HepG2 (cell line): ENCODE results near the gene CLRN3. TPM values are rescaled to one million over a fixed set of nuclear protein-coding genes. Genes with fewer than 3 reads are reported as not detected.

ENCODE experiments used
- ATAC-seq: fragments of 200-7000 bp; cut with Tn5 transposase; 3 replicates; pipeline ENCODE4 v1.9.1; 2020; ENCODE audit warnings: mild to moderate bottlenecking, moderate library complexity
- BruUV-seq: library from RNA; stranded (reverse); fragments of 400-500 nt; replicated peaks from 2 replicates; lab custom pipeline; 2021; lab: Mats Ljungman, UMichigan
- CTCF ChIA-PET: fragments of 300-600 bp; formaldehyde crosslinking; extraction: SDS; loops from one replicate; lab custom pipeline; 2021; ENCODE audit warnings: low total read pairs, inconsistent platforms, low intra/inter-chr PET ratio; lab: Yijun Ruan, JAX
- POLR2A ChIA-PET: fragments of 350-600 bp; sonication (Branson Sonifier 250); formaldehyde crosslinking; loops from one replicate; lab custom pipeline; 2020; ENCODE audit warnings: antibody characterized with exemption, inconsistent platforms; lab: Yijun Ruan, JAX
- DNase-seq: peaks from one replicate; pipeline ENCODE4 v3.0.0-alpha.2; 2015; ENCODE audit warnings: low spot score
- FAIRE-seq: peaks from 3 replicates; lab custom pipeline; 2011; peaks lifted over from hg19 to GRCh38; lab: Jason Lieb, UNC
- H2AFZ ChIP-seq: one replicate; pipeline ENCODE4 v1.6.1; 2011; ENCODE audit warnings: low read length, inconsistent platforms
- H3K27ac ChIP-seq: fragments of 300-600 bp; 3 replicates; pipeline ENCODE4 v1.8.0; 2011; ENCODE audit warnings: mixed run types, mild to moderate bottlenecking, mixed read lengths, low read length, inconsistent platforms; ENCODE audit not compliant: insufficient read depth; ENCODE audit errors: extremely low read length
- H3K27me3 ChIP-seq, 2 experiments: fragments of 200-600 bp in 1 of 2; 2 replicates in 1 of 2; 3 replicates in 1 of 2; pipeline versions ENCODE4 v1.6.0 to v1.8.0; 2011; ENCODE audit warnings: low read length in 2 of 2, mild to moderate bottlenecking in 2 of 2, moderate library complexity in 2 of 2, inconsistent platforms in 1 of 2; ENCODE audit not compliant: insufficient read depth in 2 of 2, control insufficient read depth in 1 of 2
- H3K36me3 ChIP-seq, 2 experiments: fragments of 200-600 bp in 1 of 2; replicated peaks in 1 of 2; 2 replicates in 1 of 2; 3 replicates in 1 of 2; pipeline versions ENCODE4 v1.5.1 to v1.8.0; 2011; ENCODE audit warnings: low read length in 2 of 2, inconsistent platforms in 1 of 2; ENCODE audit not compliant: insufficient read depth in 2 of 2, control insufficient read depth in 1 of 2
- H3K4me1 ChIP-seq: 2 replicates; pipeline ENCODE4 v1.5.1; 2012; ENCODE audit warnings: low read length, inconsistent platforms; ENCODE audit not compliant: insufficient read depth
- H3K4me2 ChIP-seq: 2 replicates; pipeline ENCODE4 v1.6.0; 2011; ENCODE audit warnings: low read depth, low read length, inconsistent platforms
- H3K4me3 ChIP-seq, 3 experiments: fragments of 200-600 bp in 1 of 3; sonication (generic), shearing (Covaris generic) in 1 of 3; replicated peaks in 1 of 3; 2 replicates each; pipeline ENCODE4 v1.5.1; 2011 to 2016; ENCODE audit warnings: low read length in 3 of 3, inconsistent platforms in 2 of 3, low read depth in 2 of 3, mild to moderate bottlenecking in 2 of 3, control low read depth in 1 of 3, mixed read lengths in 1 of 3; ENCODE audit not compliant: insufficient read depth in 1 of 3
- H3K79me2 ChIP-seq: one replicate; pipeline ENCODE4 v1.6.1; 2011; ENCODE audit warnings: low read length, inconsistent platforms; ENCODE audit not compliant: insufficient read depth
- H3K9ac ChIP-seq: 2 replicates; pipeline ENCODE4 v1.6.0; 2011; ENCODE audit warnings: mild to moderate bottlenecking, low read depth, low read length, inconsistent platforms; ENCODE audit not compliant: insufficient read depth
- H3K9me3 ChIP-seq: 2 replicates; pipeline ENCODE4 v1.5.1; 2012; ENCODE audit warnings: mild to moderate bottlenecking, low read length
- H4K20me1 ChIP-seq: 2 replicates; pipeline ENCODE4 v1.6.0; 2011; ENCODE audit warnings: inconsistent platforms, mild to moderate bottlenecking, low read length, moderate library complexity; ENCODE audit not compliant: insufficient read depth
- DR1 ChIP-seq: sonication (generic); formaldehyde crosslinking; IDR thresholded peaks from 2 replicates; pipeline ENCODE4 v1.8.0; 2021; ENCODE audit warnings: mild to moderate bottlenecking, missing genetic modification reagents, inconsistent platforms
- ERF ChIP-seq: IDR thresholded peaks from 2 replicates; pipeline ENCODE4 v1.6.1; 2018; ENCODE audit warnings: missing biosample characterization, missing genetic modification reagents
- HCFC1 ChIP-seq: fragments of 150-350 bp; IDR thresholded peaks from 2 replicates; pipeline ENCODE4 v1.6.1; 2014; ENCODE audit warnings: low read depth, low read length
- HNF1A ChIP-seq, 2 experiments: sonication (generic) in 1 of 2; formaldehyde crosslinking in 1 of 2; IDR thresholded peaks; 2 replicates each; pipeline versions ENCODE4 v1.4.0 to v1.6.1; 2016 to 2020; ENCODE audit warnings: borderline replicate concordance in 1 of 2, low read depth in 1 of 2, mild to moderate bottlenecking in 1 of 2, missing genetic modification reagents in 1 of 2
- IRF2 ChIP-seq: IDR thresholded peaks from 2 replicates; pipeline ENCODE4 v1.6.1; 2018; ENCODE audit warnings: missing genetic modification reagents, missing compliant biosample characterization
- KMT2A ChIP-seq: sonication (generic); formaldehyde crosslinking; IDR thresholded peaks from 2 replicates; pipeline ENCODE4 v1.4.0; 2020; ENCODE audit warnings: missing genetic modification reagents
- MAFK ChIP-seq, 2 experiments: IDR thresholded peaks in 1 of 2; conservative IDR thresholded peaks in 1 of 2; 2 replicates each; pipeline ENCODE4 v1.6.1; 2011; ENCODE audit warnings: improper control_type of control experiment in 2 of 2, low read length in 2 of 2
- RBM22 ChIP-seq: fragments of 200-400 bp; formaldehyde crosslinking; optimal IDR thresholded peaks from 2 replicates; pipeline ENCODE3; 2017; ENCODE audit warnings: mild to moderate bottlenecking, low read length, moderate library complexity
- ZFP82 ChIP-seq: sonication (generic); formaldehyde crosslinking; IDR thresholded peaks from 2 replicates; pipeline ENCODE4 v1.5.1; 2020; ENCODE audit warnings: mild to moderate bottlenecking, missing genetic modification reagents, borderline replicate concordance
- ZNF382 ChIP-seq: sonication (generic); formaldehyde crosslinking; IDR thresholded peaks from 2 replicates; pipeline ENCODE4 v1.5.0; 2020; ENCODE audit warnings: missing genetic modification reagents, mild to moderate bottlenecking, borderline replicate concordance
- ZNF691 ChIP-seq: sonication (generic); formaldehyde crosslinking; IDR thresholded peaks from 2 replicates; pipeline ENCODE4 v1.4.0; 2020; ENCODE audit warnings: missing genetic modification reagents, low read depth, mild to moderate bottlenecking, borderline replicate concordance
- ZNF878 ChIP-seq: sonication (generic); formaldehyde crosslinking; IDR thresholded peaks from 2 replicates; pipeline ENCODE4 v1.8.1; 2023; ENCODE audit warnings: mild to moderate bottlenecking, missing genetic modification reagents, moderate library complexity
- ZSCAN30 ChIP-seq: sonication (generic); formaldehyde crosslinking; IDR thresholded peaks from 2 replicates; pipeline ENCODE4 v1.5.0; 2020; ENCODE audit warnings: mild to moderate bottlenecking, missing genetic modification reagents
- ZUFSP ChIP-seq: sonication (generic); formaldehyde crosslinking; IDR thresholded peaks from 2 replicates; pipeline ENCODE4 v1.9.0; 2021; ENCODE audit warnings: missing genetic modification reagents, mild to moderate bottlenecking, borderline replicate concordance
- WGBS: methylation state at CpG from one replicate; pipeline ENCODE4 v1.1.6; 2017; ENCODE audit warnings: low lambda C conversion rate; 5-methylcytosine and 5-hydroxymethylcytosine counted together
- in situ Hi-C: cut with HindIII; loops from 2 replicates; pipeline ENCODE4 v1.10.0; 2017; ENCODE audit warnings: low pct_unique_long_range_greater_than_20kb; ENCODE audit not compliant: extremely low pct_ligation_motif_present
- intact Hi-C: fragments of 100-400 bp; cut with micrococcal nuclease; formaldehyde crosslinking; loops from one replicate; pipeline ENCODE4 v1.10.0; 2022; ENCODE audit not compliant: unreplicated experiment
- polyA plus RNA-seq, 8 experiments: library from polyadenylated mRNA; depleted of rRNA in 3 of 8; stranded (reverse) in 7 of 8; unstranded in 1 of 8; fragments of >200 nt; fragmentation: Illumina TruSeq in 4 of 8; extraction: Trizol in 4 of 8; gene quantifications; 2 replicates each; pipeline versions ENCODE4 v1.2.1 to v1.2.3, GENCODE V29; 2011 to 2016; ENCODE audit warnings: low read depth in 4 of 8, missing spikeins in 1 of 8, mixed read lengths in 1 of 8; ENCODE audit not compliant: insufficient read depth in 1 of 8
- total RNA-seq, 5 experiments: library from RNA; depleted of rRNA; stranded (reverse); fragments of >200 nt; fragmentation: Illumina TruSeq; extraction: Trizol; gene quantifications; 2 replicates each; pipeline ENCODE4 v1.2.3, GENCODE V29; 2016; ENCODE audit warnings: low read depth in 1 of 5

The CLRN3 gene
- total and polyA plus RNA-seq, 2 of the 13 experiments (the other 11 are each of a cell fraction or from before 2014, with no cell fraction given): not detected

GRCh38 chr10:127922206-127922605, 29.5 kb upstream of the CLRN3 start (continued):
- TF ChIP-seq KMT2A (CRISPR knock-in tag) (no peak), ZUFSP (CRISPR knock-in tag) (no peak), ZSCAN30 (CRISPR knock-in tag) (no peak), IRF2 (CRISPR knock-in tag) (no peak)

GRCh38 chr10:127921753-127922145, 29.0 kb upstream of the CLRN3 start:
- Histone ChIP-seq H3K9ac (no peak overlapping the region), H3K27ac (no peak overlapping the region), H3K9me3 (no peaks in the 10 kb centered on the region), H3K27me3 (peaks cover 0 to 5% of the 10 kb centered on the region in 2 experiments; a peak in 2 of 5 replicates), H3K79me2 (no peaks in the 10 kb centered on the region), H3K4me3 (no peak overlapping the region), H4K20me1 (no peaks in the 10 kb centered on the region), H3K36me3 (no peaks in the 10 kb centered on the region), H2AFZ (no peak overlapping the region), H3K4me1 (no peaks in the 10 kb centered on the region), H3K4me2 (no peak overlapping the region)
- FAIRE-seq (no peak), DNase-seq (no peak), ATAC-seq (no peak)
- in situ Hi-C loops (no loop called here), intact Hi-C loops (no loop called here)
- BruUV-seq: no TSS peak
- CTCF ChIA-PET: no interaction called here
- POLR2A ChIA-PET: no interaction called here
- WGBS: 78% methylated on average over 2 of the region's 2 CpGs
- no peak for TF ChIP-seq ZFP82 (CRISPR knock-in tag)
- TF ChIP-seq HNF1A (IDR thresholded peaks at IDR 0.05; ENCODE audit: low read depth): no peak
- TF ChIP-seq HNF1A (CRISPR knock-in tag; IDR thresholded peaks at IDR 0.05; ENCODE audit: borderline replicate concordance): no peak
- no peak for TF ChIP-seq ZNF878 (CRISPR knock-in tag)
- TF ChIP-seq MAFK (conservative IDR thresholded peaks at IDR 0.05 in 1 of 2, IDR thresholded peaks at IDR 0.05 in 1 of 2; ENCODE audit: low read length in 2 of 2): no peak
- no peak for TF ChIP-seq ERF (CRISPR knock-in tag)
- TF ChIP-seq RBM22: no peak
- TF ChIP-seq DR1 (CRISPR knock-in tag): no peak
- no peak for TF ChIP-seq ZNF382 (CRISPR knock-in tag)
- no peak for TF ChIP-seq ZNF691 (CRISPR knock-in tag)
- TF ChIP-seq HCFC1: no peak
